HCT116 (cell line): ENCODE data around the gene PRRG2. TPM values are rescaled to one million over a fixed set of nuclear protein-coding genes. Genes with fewer than 3 reads are reported as not detected.

Experiments
- ATAC-seq: fragments of 200-7000 bp; cut with Tn5 transposase; 2 replicates; pipeline ENCODE4 v1.9.1; 2020; ENCODE audit warnings: mild to moderate bottlenecking, moderate library complexity
- BruUV-seq: library from RNA; stranded (reverse); fragments of 400-500 nt; replicated peaks from 2 replicates; lab custom pipeline; 2021; lab: Mats Ljungman, UMichigan
- CTCF ChIA-PET: fragments of 300-600 bp; sonication (Branson Sonifier 250); formaldehyde crosslinking; loops from one replicate; lab custom pipeline; 2021; ENCODE audit warnings: antibody characterized with exemption; lab: Charles Lee
- POLR2A ChIA-PET: fragments of 300-600, 350-600 bp; sonication (Branson Sonifier 250); formaldehyde crosslinking; loops from one replicate; lab custom pipeline; 2021; ENCODE audit warnings: antibody characterized with exemption; lab: Charles Lee
- RAD21 ChIA-PET, 2 experiments: fragments of 300-600 bp; sonication (Branson Sonifier 250); formaldehyde crosslinking; loops; one replicate each; lab custom pipeline; 2023; ENCODE audit warnings: low total read pairs in 2 of 2; ENCODE audit not compliant: uncharacterized antibody in 2 of 2, unreplicated experiment in 2 of 2, low non-redundant PET in 1 of 2; lab: Charles Lee
- DNase-seq: peaks from one replicate; pipeline ENCODE4 v3.0.0-alpha.2; 2010; ENCODE audit warnings: low read depth, low spot score
- H2AFZ ChIP-seq: fragments of 200-600 bp; shearing (Covaris generic), sonication (generic); 2 replicates; pipeline ENCODE4 v1.6.1; 2017; ENCODE audit warnings: low read depth, mixed run types, mixed read lengths, antibody characterized with exemption, low read length; ENCODE audit not compliant: poor library complexity, severe bottlenecking
- H3K27ac ChIP-seq: 2 replicates; pipeline ENCODE4 v1.5.1; 2012; ENCODE audit warnings: low read depth, low read length
- H3K27me3 ChIP-seq: fragments of 200-600 bp; sonication (generic); 2 replicates; pipeline ENCODE4 v1.6.1; 2016; ENCODE audit warnings: mixed run types, low read length, mixed read lengths; ENCODE audit not compliant: insufficient read depth
- H3K36me3 ChIP-seq, 2 experiments: fragments of 200-500 bp in 1 of 2; fragments of 200-600 bp in 1 of 2; sonication (Bioruptor generic) in 1 of 2; sonication (generic) in 1 of 2; 2 replicates each; pipeline versions ENCODE4 v1.5.1 to v1.6.1; 2014 to 2016; ENCODE audit warnings: low read length in 2 of 2, inconsistent platforms in 1 of 2, mixed read lengths in 1 of 2, mixed run types in 1 of 2; ENCODE audit not compliant: insufficient read depth in 2 of 2, control insufficient read depth in 1 of 2
- H3K4me1 ChIP-seq, 2 experiments: fragments of 200-600 bp in 1 of 2; sonication (generic) in 1 of 2; 2 replicates each; pipeline versions ENCODE4 v1.5.1 to v1.6.1; 2012 to 2017; ENCODE audit warnings: low read length in 2 of 2, inconsistent platforms in 1 of 2, mild to moderate bottlenecking in 1 of 2, mixed read lengths in 1 of 2, mixed run types in 1 of 2, moderate library complexity in 1 of 2; ENCODE audit not compliant: insufficient read depth in 2 of 2, control insufficient read depth in 1 of 2
- H3K4me2 ChIP-seq: fragments of 200-600 bp; sonication (generic); 2 replicates; pipeline ENCODE4 v1.6.1; 2017; ENCODE audit warnings: mixed run types, low read length, mixed read lengths
- H3K4me3 ChIP-seq, 2 experiments: fragments of 200-600 bp in 1 of 2; sonication (generic) in 1 of 2; replicated peaks in 1 of 2; 2 replicates each; pipeline ENCODE4 v1.5.1; 2011 to 2016; ENCODE audit warnings: low read length in 2 of 2, control low read depth in 1 of 2, low read depth in 1 of 2, mild to moderate bottlenecking in 1 of 2, mixed read lengths in 1 of 2, mixed run types in 1 of 2
- H3K79me2 ChIP-seq: fragments of 200-600 bp; sonication (generic); 2 replicates; pipeline ENCODE4 v1.6.1; 2017; ENCODE audit warnings: mild to moderate bottlenecking, mixed run types, low read length, moderate library complexity, mixed read lengths; ENCODE audit not compliant: insufficient read depth
- H3K9ac ChIP-seq: fragments of 200-600 bp; sonication (generic); 2 replicates; pipeline ENCODE4 v1.6.1; 2016; ENCODE audit warnings: low read length, mixed read lengths
- H3K9me2 ChIP-seq: fragments of 200-600 bp; sonication (generic), shearing (Covaris generic); 2 replicates; pipeline ENCODE4 v1.6.1; 2017; ENCODE audit warnings: mixed run types, mild to moderate bottlenecking, moderate library complexity; ENCODE audit not compliant: insufficient read depth
- H3K9me3 ChIP-seq, 2 experiments: fragments of 200-500 bp in 1 of 2; fragments of 200-600 bp in 1 of 2; sonication (Bioruptor generic) in 1 of 2; sonication (generic) in 1 of 2; 2 replicates each; pipeline ENCODE4 v1.6.1; 2014 to 2017; ENCODE audit warnings: low read length in 2 of 2, mixed read lengths in 2 of 2, inconsistent platforms in 1 of 2, low read depth in 1 of 2, mild to moderate bottlenecking in 1 of 2, mixed run types in 1 of 2, moderate library complexity in 1 of 2; ENCODE audit not compliant: control insufficient read depth in 1 of 2, insufficient read depth in 1 of 2
- H4K20me1 ChIP-seq: fragments of 200-600 bp; sonication (generic), shearing (Covaris generic); 2 replicates; pipeline ENCODE4 v1.6.1; 2017; ENCODE audit warnings: mixed run types, mild to moderate bottlenecking, moderate library complexity; ENCODE audit not compliant: insufficient read depth
- EGR1 ChIP-seq: IDR thresholded peaks from 2 replicates; pipeline ENCODE4 v1.6.1; 2012; ENCODE audit warnings: low read depth
- ELF1 ChIP-seq: IDR thresholded peaks from 2 replicates; pipeline ENCODE4 v1.6.1; 2012; ENCODE audit warnings: low read depth, borderline replicate concordance
- POLR2A ChIP-seq: IDR thresholded peaks from 2 replicates; pipeline ENCODE4 v1.7.0; 2011; ENCODE audit warnings: borderline replicate concordance; ENCODE audit not compliant: insufficient read depth, insufficient read length; ENCODE audit errors: extremely low read depth
- SIN3A ChIP-seq: IDR thresholded peaks from 2 replicates; pipeline ENCODE4 v1.6.1; 2012; ENCODE audit warnings: low read depth
- SP1 ChIP-seq: IDR thresholded peaks from 2 replicates; pipeline ENCODE4 v1.6.1; 2012; ENCODE audit warnings: low read depth
- SRF ChIP-seq: IDR thresholded peaks from 2 replicates; pipeline ENCODE4 v1.6.1; 2012; ENCODE audit warnings: low read depth
- ZFX ChIP-seq: fragments of 450-650 bp; IDR thresholded peaks from 2 replicates; pipeline ENCODE4 v1.6.1; 2017
- intact Hi-C: fragments of 100-400 bp; cut with micrococcal nuclease; formaldehyde crosslinking; loops from 2 replicates; pipeline ENCODE4 v1.10.0; 2022
- total RNA-seq: library from RNA; stranded (reverse); gene quantifications from one replicate; pipeline ENCODE4 v1.2.1, GENCODE V29; 2021; ENCODE audit not compliant: unreplicated experiment
- TF ChIP-seq, protein P1 (sequence below): IDR thresholded peaks from 2 replicates; pipeline ENCODE4 v1.6.1; 2012; ENCODE audit warnings: low read depth

Gene PRRG2
- total RNA-seq, 1 experiment from 2014 or later, result 6.2 TPM

DNA sequence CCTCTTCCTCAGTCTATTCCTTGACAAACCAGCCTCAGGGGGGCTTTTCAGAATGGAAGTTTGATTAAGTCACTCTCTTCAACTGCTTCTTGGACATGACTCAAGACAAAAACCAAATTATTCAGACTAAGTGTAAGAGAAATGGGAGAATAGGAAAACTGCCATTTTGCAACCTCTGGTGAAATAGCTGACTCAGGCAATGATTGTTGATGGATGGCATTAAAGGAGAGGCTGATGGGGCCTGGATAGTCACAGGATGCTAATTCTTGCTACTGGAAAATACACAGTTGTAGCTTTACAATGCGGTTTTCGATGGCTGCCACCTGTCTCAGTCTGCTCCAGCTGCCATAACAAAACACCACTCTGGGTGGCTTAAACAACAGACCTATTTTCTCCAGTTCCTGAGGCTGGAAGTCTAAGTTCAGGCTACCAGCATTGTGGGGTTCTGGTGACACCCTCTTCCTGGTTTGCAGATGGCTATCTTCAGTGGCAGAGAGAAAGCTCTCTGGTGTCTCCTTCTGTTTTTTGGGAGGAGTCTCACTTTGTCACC lies 6.8 kb upstream of the PRRG2 start:
- Histone ChIP-seq H3K9me2 (no peaks in the 10 kb centered on the region), H3K9ac (no peak overlapping the region), H3K4me3 (no peak overlapping the region), H3K4me2 (0 out of 2 replicates have a peak overlapping the region, but pooled peaks have one; percentile 13), H3K4me1 (peaks cover 50 to 85% of the 10 kb centered on the region in 2 experiments), H3K27me3 (no peaks in the 10 kb centered on the region), H3K79me2 (peaks cover 95% of the 10 kb centered on the region), H3K36me3 (peaks cover 12 to 17% of the 10 kb centered on the region in 2 experiments), H2AFZ (no peak overlapping the region), H3K27ac (0 out of 2 replicates have a peak overlapping the region, but pooled peaks have one; percentile 13), H4K20me1 (no peaks in the 10 kb centered on the region), H3K9me3 (no peaks in the 10 kb centered on the region)
- TF ChIP-seq POLR2A (no peak), SP1 (no peak), ZFX (no peak)
- no TSS peak for BruUV-seq
- ChIA-PET POLR2A (interaction anchor here (0.7 kb wide), 1 partner anchor 61 kb away, joined by 3 read pairs; no protein-coding TSS in a partner anchor), CTCF (interaction anchor here (1.0 kb wide), 1 partner anchor 68 kb away, joined by 3 read pairs; no protein-coding TSS in a partner anchor), RAD21 (interaction anchor here in 1 of 2 experiments (0.5 kb wide), 1 partner anchor 49 kb away, joined by 3 read pairs; no protein-coding TSS in a partner anchor)
- ATAC-seq (no peak), DNase-seq (no peak)
- intact Hi-C loops, result loop anchor here (5.0 kb wide), 1 partner anchor 103 kb away; the partner anchor contains the start of gene PRMT1

DNA sequence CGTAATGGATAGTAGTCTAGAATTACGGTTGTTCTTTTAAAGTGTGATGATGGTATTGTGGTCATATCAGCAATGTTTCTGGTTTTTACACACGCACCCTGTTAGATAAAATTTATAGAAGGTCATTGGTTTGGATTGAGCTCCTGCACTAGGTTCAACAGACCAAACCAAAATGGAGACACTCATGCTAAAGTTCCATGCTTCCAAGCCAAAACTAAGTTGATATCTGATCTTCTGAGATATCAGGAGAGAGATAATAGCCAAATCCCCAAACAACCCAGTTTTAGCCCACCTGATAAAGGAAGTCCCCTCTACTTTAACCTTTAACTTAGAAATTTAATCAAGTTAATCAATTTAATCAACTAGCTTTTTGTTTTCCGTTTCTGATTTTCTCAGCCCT lies 1.9 kb upstream of the PRRG2 start:
- ChIA-PET CTCF (interaction anchor here (4.0 kb wide), 1 partner anchor 9 kb away, joined by 22 read pairs; no protein-coding TSS in a partner anchor), POLR2A (interaction anchor here (1.4 to 3.3 kb wide), 4 partner anchors 8 to 97 kb away, joined by 7 to 24 read pairs (median 15); partner anchors contain the start of genes PRMT1, PRR12 and RRAS), RAD21 (interaction anchor here in 1 of 2 experiments (1.1 kb wide), 1 partner anchor 14 kb away, joined by 3 read pairs; no protein-coding TSS in a partner anchor)
- peaks cover 7 to 9% of the 10 kb centered on the region in 2 experiments for H3K36me3 ChIP-seq
- H3K9me3 ChIP-seq, result no peaks in the 10 kb centered on the region
- H3K27ac ChIP-seq, result no peak overlapping the region; the same call in 1 of the 2 replicates
- H3K9me2 ChIP-seq, result no peaks in the 10 kb centered on the region
- peak overlapping the region; percentile 97 for H3K4me2 ChIP-seq
- H3K9ac ChIP-seq, result peak overlapping the region; percentile 91
- DNase-seq (no peak), ATAC-seq (no peak)
- TF ChIP-seq EGR1 (no peak), SIN3A (no peak), SRF (no peak), ELF1 (no peak)
- TF ChIP-seq, protein P1, sequence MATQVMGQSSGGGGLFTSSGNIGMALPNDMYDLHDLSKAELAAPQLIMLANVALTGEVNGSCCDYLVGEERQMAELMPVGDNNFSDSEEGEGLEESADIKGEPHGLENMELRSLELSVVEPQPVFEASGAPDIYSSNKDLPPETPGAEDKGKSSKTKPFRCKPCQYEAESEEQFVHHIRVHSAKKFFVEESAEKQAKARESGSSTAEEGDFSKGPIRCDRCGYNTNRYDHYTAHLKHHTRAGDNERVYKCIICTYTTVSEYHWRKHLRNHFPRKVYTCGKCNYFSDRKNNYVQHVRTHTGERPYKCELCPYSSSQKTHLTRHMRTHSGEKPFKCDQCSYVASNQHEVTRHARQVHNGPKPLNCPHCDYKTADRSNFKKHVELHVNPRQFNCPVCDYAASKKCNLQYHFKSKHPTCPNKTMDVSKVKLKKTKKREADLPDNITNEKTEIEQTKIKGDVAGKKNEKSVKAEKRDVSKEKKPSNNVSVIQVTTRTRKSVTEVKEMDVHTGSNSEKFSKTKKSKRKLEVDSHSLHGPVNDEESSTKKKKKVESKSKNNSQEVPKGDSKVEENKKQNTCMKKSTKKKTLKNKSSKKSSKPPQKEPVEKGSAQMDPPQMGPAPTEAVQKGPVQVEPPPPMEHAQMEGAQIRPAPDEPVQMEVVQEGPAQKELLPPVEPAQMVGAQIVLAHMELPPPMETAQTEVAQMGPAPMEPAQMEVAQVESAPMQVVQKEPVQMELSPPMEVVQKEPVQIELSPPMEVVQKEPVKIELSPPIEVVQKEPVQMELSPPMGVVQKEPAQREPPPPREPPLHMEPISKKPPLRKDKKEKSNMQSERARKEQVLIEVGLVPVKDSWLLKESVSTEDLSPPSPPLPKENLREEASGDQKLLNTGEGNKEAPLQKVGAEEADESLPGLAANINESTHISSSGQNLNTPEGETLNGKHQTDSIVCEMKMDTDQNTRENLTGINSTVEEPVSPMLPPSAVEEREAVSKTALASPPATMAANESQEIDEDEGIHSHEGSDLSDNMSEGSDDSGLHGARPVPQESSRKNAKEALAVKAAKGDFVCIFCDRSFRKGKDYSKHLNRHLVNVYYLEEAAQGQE, result no peak
- intact Hi-C loops, result no loop called here
- no peaks in the 10 kb centered on the region for H4K20me1 ChIP-seq
- peak overlapping the region; percentile 86 to 99 for H3K4me3 ChIP-seq
- H2AFZ ChIP-seq, result no peak overlapping the region
- no peaks in the 10 kb centered on the region for H3K27me3 ChIP-seq
- H3K4me1 ChIP-seq, result peaks cover 26 to 60% of the 10 kb centered on the region in 2 experiments
- no TSS peak for BruUV-seq
- H3K79me2 ChIP-seq, result peaks cover 58% of the 10 kb centered on the region
